BE2C (cell line): ENCODE measurements around the gene LGALS12.
"Not testable (repeated sequence)": the region's sequence is repeated elsewhere in the genome, so short reads cannot be mapped to it uniquely, and the experiment has no call there.

Experiments used
- DNase-seq: peaks from one replicate; pipeline ENCODE4 v3.0.0-alpha.2; 2020
- H3K27me3 ChIP-seq: fragments of 250-450 bp; sonication (Bioruptor Pico); 2 replicates; pipeline ENCODE4 v1.5.1; 2020; ENCODE audit warnings: mild to moderate bottlenecking
- H3K36me3 ChIP-seq: fragments of 250-450 bp; sonication (Bioruptor Pico); 2 replicates; pipeline ENCODE4 v1.5.1; 2020; ENCODE audit warnings: mild to moderate bottlenecking
- H3K4me1 ChIP-seq: fragments of 250-450 bp; sonication (Bioruptor Pico); 2 replicates; pipeline ENCODE4 v1.5.1; 2020
- H3K4me3 ChIP-seq: 2 replicates; pipeline ENCODE4 v1.5.1; 2011; ENCODE audit warnings: low read depth, low read length
- H3K9me3 ChIP-seq: fragments of 250-450 bp; sonication (Bioruptor Pico); 2 replicates; pipeline ENCODE4 v1.5.1; 2020
- CTCF ChIP-seq: IDR thresholded peaks from 2 replicates; pipeline ENCODE4 v1.5.1; 2012; ENCODE audit warnings: mild to moderate bottlenecking, low read depth, low read length

Gene LGALS12

GRCh38 chr11:63534076-63534475 lies 28.2 kb downstream of the LGALS12 start:
- DNase-seq = no peak
- Histone ChIP-seq H3K9me3 (no peaks in the 10 kb centered on the region), H3K4me3 (no peak overlapping the region), H3K4me1 (no peaks in the 10 kb centered on the region), H3K36me3 (no peaks in the 10 kb centered on the region), H3K27me3 (no peaks in the 10 kb centered on the region)
- no peak for TF ChIP-seq CTCF

GRCh38 chr11:63534895-63535461 lies 29.1 kb downstream of the LGALS12 start:
- no peaks in the 10 kb centered on the region for H3K9me3 ChIP-seq
- no peaks in the 10 kb centered on the region for H3K4me1 ChIP-seq
- H3K27me3 ChIP-seq = no peaks in the 10 kb centered on the region
- no peak for TF ChIP-seq CTCF
- no peak overlapping the region for H3K4me3 ChIP-seq
- no peak for DNase-seq
- H3K36me3 ChIP-seq = no peaks in the 10 kb centered on the region

GRCh38 chr11:63535734-63536133 lies 29.9 kb downstream of the LGALS12 start:
- DNase-seq = no peak
- Histone ChIP-seq H3K27me3 (no peaks in the 10 kb centered on the region), H3K4me3 (no peak overlapping the region), H3K36me3 (no peaks in the 10 kb centered on the region), H3K4me1 (no peaks in the 10 kb centered on the region), H3K9me3 (no peaks in the 10 kb centered on the region)
- no peak for TF ChIP-seq CTCF

GRCh38 chr11:63536669-63537292 lies 30.9 kb downstream of the LGALS12 start, which contains the start of gene PLAAT4:
PLAAT4 (plus strand) TSS chr11:63536808; CDS start chr11:63536869, 61 bp downstream.
- DNase-seq = no peak
- TF ChIP-seq CTCF = no peak
- H3K27me3 ChIP-seq = no peaks in the 10 kb centered on the region
- H3K4me3 ChIP-seq = no peak within 1 kb of the TSS; the same call in 1 of the 2 replicates
- H3K4me1 ChIP-seq = no peaks in the 10 kb centered on the region
- no peaks in the 10 kb centered on the region for H3K36me3 ChIP-seq
- no peaks in the 10 kb centered on the region for H3K9me3 ChIP-seq

- no peaks in the 10 kb centered on the region for H3K36me3 ChIP-seq
- H3K9me3 ChIP-seq = no peaks in the 10 kb centered on the region
- TF ChIP-seq CTCF = no peak
- no peaks in the 10 kb centered on the region for H3K4me1 ChIP-seq
- DNase-seq = no peak
- H3K27me3 ChIP-seq = no peaks in the 10 kb centered on the region
- no peak overlapping the region; the same call in 1 of the 2 replicates for H3K4me3 ChIP-seq
Measured at GRCh38 chr11:63537293-63538101, 31.6 kb downstream of the LGALS12 start.

GRCh38 chr11:63542506-63542905 lies 36.6 kb downstream of the LGALS12 start:
- H3K36me3 ChIP-seq, H3K4me1 ChIP-seq, DNase-seq: not testable (repeated sequence)

More at GRCh38 chr11:63542506-63542905, 36.6 kb downstream of the LGALS12 start:
- not testable (repeated sequence) for H3K4me3 ChIP-seq, H3K27me3 ChIP-seq, H3K9me3 ChIP-seq
